Epithelial cell of proximal tubule (primary cell): ENCODE data around the gene FAM78A. TPM values are rescaled to one million over a fixed set of nuclear protein-coding genes. Genes with fewer than 3 reads are reported as not detected.

ENCODE experiments used
- DNase-seq: peaks from one replicate; pipeline ENCODE4 v3.0.0-alpha.2; 2011; ENCODE audit warnings: low read depth
- H3K4me3 ChIP-seq: 2 replicates; pipeline ENCODE4 v1.5.1; 2011; ENCODE audit warnings: low read depth, mild to moderate bottlenecking, low read length
- CTCF ChIP-seq: conservative IDR thresholded peaks from 2 replicates; pipeline ENCODE4 v1.5.1; 2012; ENCODE audit warnings: low read depth, mild to moderate bottlenecking, low read length
- total RNA-seq: library from RNA; depleted of rRNA; stranded (reverse); fragments of >200 nt; gene quantifications from 2 replicates; pipeline ENCODE4 v1.2.3, GENCODE V29; 2015

FAM78A gene
- total RNA-seq, 1 donor from 2014 or later, result under 0.01 TPM

GRCh38 chr9:131312822-131313770 lies 36.8 kb upstream of the FAM78A start:
- no peak for TF ChIP-seq CTCF
- no peak for DNase-seq
- no peak overlapping the region for H3K4me3 ChIP-seq

DNA sequence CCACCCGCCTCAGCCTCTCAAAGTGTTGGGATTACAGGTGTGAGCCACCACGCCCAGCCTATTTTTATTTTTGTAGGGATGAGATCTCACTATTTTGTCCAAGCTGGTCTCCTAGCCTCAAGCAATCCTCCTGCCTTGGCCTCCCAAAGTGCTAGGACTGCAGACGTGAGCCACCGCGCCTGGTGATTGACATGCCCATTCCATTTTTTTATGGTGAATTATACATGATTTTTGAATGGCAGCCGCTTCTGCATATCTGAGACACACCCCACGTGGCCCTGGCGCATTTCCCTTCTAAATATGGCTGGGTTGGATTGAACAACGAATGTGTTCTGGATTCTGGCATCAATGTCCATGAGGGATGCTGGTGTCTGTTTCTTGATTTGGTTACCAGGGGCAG lies 35.9 kb upstream of the FAM78A start:
- no peak overlapping the region for H3K4me3 ChIP-seq
- no peak for DNase-seq
- no peak for TF ChIP-seq CTCF

DNA sequence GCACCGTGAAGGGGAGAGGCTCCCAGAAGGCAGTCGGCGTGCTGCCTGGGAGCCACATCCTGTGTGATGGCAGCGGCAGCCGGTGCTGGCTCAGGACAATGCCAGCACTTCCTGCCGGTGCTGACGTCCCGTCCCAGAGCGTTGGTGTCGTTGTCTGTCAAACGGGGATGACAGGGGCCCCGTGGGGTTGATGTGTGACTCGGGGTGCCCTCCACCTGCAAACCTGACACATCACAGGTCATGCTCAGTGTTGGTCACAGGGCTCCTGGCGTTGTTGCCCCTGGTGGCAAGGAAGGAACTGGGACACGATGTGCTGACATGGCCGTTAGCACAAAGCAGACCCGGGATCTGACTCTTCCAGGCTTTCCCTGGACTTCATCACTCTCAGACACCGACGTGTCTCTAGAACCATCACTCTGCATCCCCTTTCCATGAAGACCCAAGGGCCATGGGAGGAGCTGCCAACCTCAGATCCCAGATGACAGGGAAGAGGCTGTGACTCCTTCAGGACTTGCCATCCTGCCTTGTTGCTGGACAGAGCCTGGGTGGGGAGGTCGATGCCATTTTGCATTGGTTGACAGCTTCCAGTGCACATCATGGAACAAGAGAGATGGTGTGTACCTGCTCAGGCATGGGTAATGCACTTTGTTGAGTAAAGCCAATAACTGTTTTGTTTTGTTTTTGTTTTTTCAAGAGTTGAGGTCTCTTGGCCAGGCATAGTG lies 34.7 kb upstream of the FAM78A start:
- H3K4me3 ChIP-seq, result no peak overlapping the region
- DNase-seq, result no peak

DNA sequence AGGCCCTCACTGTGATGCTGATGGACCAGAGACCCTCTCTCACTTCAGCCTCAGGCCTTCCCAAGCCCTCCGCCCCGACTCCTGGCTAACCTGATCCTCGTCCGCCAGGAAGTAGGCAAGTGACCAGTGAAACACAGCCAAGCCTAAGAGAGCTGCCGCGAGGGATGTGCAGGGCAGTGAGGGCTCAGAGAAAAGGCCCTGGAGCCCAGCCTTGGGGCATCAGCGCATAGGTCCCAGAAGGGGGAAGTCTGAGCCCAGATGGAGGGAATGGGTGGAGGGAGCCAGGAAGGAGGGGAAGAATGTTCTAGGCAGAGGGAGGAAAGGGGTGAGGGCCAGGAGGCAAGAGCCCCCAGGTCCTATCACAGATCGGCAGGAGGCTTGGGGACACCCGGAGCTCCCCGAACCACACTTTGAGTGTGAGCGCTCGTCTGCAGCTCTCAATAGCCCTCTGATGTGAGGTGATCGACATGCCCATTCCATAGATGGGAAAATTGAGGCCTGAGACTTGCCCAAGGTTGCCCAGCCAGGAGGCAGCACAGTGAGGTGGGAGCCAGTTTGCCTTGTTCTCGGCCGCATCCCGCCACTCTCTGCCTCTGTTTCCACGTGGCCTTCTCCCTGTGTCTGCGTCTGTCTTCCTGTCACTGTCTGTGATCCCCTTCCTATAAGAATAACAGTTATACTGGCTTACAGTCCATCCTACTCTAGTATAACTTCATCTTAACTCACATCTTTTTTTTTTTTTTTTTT lies 33.4 kb upstream of the FAM78A start:
- TF ChIP-seq CTCF, result no peak
- DNase-seq, result no peak
- no peak overlapping the region for H3K4me3 ChIP-seq

More for the DNA sequence above, 34.7 kb upstream of the FAM78A start:
- no peak for TF ChIP-seq CTCF

GRCh38 chr9:131308906-131309529 lies 32.7 kb upstream of the FAM78A start:
- TF ChIP-seq CTCF, result no peak
- no peak for DNase-seq
- H3K4me3 ChIP-seq, result no peak overlapping the region

DNA sequence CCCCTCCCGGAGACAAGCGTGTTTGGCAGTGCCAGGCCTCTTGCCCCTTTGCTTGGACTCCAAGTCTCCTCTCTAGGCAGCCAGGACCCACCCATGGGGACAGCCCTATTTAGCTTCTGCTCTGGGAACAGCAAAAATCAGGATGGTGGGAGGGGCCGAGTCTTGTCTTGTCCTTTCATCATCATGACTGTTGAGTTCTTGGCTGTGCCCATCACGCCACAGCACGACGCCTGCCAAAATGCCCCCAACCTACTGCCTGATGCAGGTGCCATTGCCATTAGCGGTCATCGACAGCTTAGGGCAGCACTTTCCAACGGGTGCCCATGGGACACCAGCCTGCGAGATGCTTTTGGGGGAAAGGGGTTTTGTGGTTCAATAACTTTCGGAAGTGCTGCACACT lies 32.1 kb upstream of the FAM78A start:
- H3K4me3 ChIP-seq, result no peak overlapping the region
- TF ChIP-seq CTCF, result no peak
- no peak for DNase-seq
